K562 (cell line): Measurements from ENCODE around the gene TNF. TPM values are rescaled to one million over a fixed set of nuclear protein-coding genes. Genes with fewer than 3 reads are reported as not detected.

Source experiments
- BHLHE40 ChIP-seq: IDR thresholded peaks from 2 replicates; pipeline ENCODE4 v1.6.1; 2011; ENCODE audit warnings: low read length, improper control_type of control experiment
- ETV1 ChIP-seq: fragments of 450-650 bp; conservative IDR thresholded peaks from 2 replicates; pipeline ENCODE4 v1.6.1; 2016; ENCODE audit warnings: missing genetic modification characterization, control low read depth, low read depth, missing compliant biosample characterization
- GABPA ChIP-seq: fragments of 200-800 bp; sonication (Bioruptor generic); conservative IDR thresholded peaks from 2 replicates; pipeline ENCODE4 v1.6.1; 2016; ENCODE audit warnings: low read depth, missing genetic modification characterization, missing compliant biosample characterization
- MAFF ChIP-seq: IDR thresholded peaks from 2 replicates; pipeline ENCODE4 v1.6.1; 2012; ENCODE audit warnings: low read length, improper control_type of control experiment
- SMARCA4 ChIP-seq: fragments of 450-650 bp; IDR thresholded peaks from 2 replicates; pipeline ENCODE4 v1.6.1; 2016
- SMARCE1 ChIP-seq: fragments of 450-650 bp; IDR thresholded peaks from 2 replicates; pipeline ENCODE4 v1.7.1; 2016; ENCODE audit warnings: mild to moderate bottlenecking
- TEAD1 ChIP-seq, 2 experiments: fragments of 450-650 bp in 1 of 2; sonication (generic) in 1 of 2; formaldehyde crosslinking; IDR thresholded peaks; 2 replicates each; pipeline versions ENCODE4 v1.4.0 to v1.8.0; 2020 to 2022; ENCODE audit warnings: mild to moderate bottlenecking in 2 of 2, missing genetic modification reagents in 1 of 2
- ZNF431 ChIP-seq: sonication (generic); formaldehyde crosslinking; IDR thresholded peaks from 2 replicates; pipeline ENCODE4 v1.8.0; 2022; ENCODE audit warnings: mild to moderate bottlenecking, missing genetic modification reagents
- ZNF699 ChIP-seq: fragments of 250-450 bp; sonication (Bioruptor Pico); IDR thresholded peaks from 2 replicates; pipeline ENCODE4 v1.8.0; 2021; ENCODE audit warnings: mild to moderate bottlenecking, moderate library complexity; ENCODE audit not compliant: insufficient replicate concordance
- ZNF780A ChIP-seq: fragments of 250-450 bp; sonication (Bioruptor Pico); IDR thresholded peaks from 2 replicates; pipeline ENCODE4 v1.5.0; 2021; ENCODE audit warnings: mild to moderate bottlenecking
- polyA plus RNA-seq, 8 experiments: library from polyadenylated mRNA; depleted of rRNA in 4 of 8; stranded (reverse) in 5 of 8; unstranded in 3 of 8; fragments of >200 nt; fragmentation: Nextera tagmentation in 2 of 8; fragmentation: Illumina TruSeq in 1 of 8; extraction: Ambion mirVana in 2 of 8; extraction: Trizol in 1 of 8; gene quantifications; 2 replicates each; pipeline versions ENCODE4 v1.2.1 to v1.2.3, GENCODE V29; 2011 to 2014; ENCODE audit warnings: inconsistent platforms in 1 of 8, missing spikeins in 1 of 8
- total RNA-seq, 7 experiments: library from RNA; depleted of rRNA in 6 of 7; stranded (reverse); fragments of >200 nt in 6 of 7; fragmentation: Illumina TruSeq in 2 of 7; extraction: Trizol in 2 of 7; gene quantifications; 2 replicates each; pipeline versions ENCODE4 v1.2.1 to v1.2.3, GENCODE V29; 2011 to 2021; ENCODE audit warnings: low replicate concordance in 1 of 7
- TF ChIP-seq, protein P1 (sequence below): sonication (generic); formaldehyde crosslinking; IDR thresholded peaks from 2 replicates; pipeline ENCODE4 v1.8.0; 2022; ENCODE audit warnings: missing genetic modification reagents, mild to moderate bottlenecking, borderline replicate concordance
- TF ChIP-seq, protein P2 (sequence below), 3 experiments: IDR thresholded peaks in 2 of 3; conservative IDR thresholded peaks in 1 of 3; 2 replicates each; pipeline ENCODE4 v1.5.1; 2011 to 2012; ENCODE audit warnings: low read length in 3 of 3, mild to moderate bottlenecking in 3 of 3, control low read depth in 2 of 3, improper control_type of control experiment in 1 of 3, inconsistent platforms in 1 of 3, low read depth in 1 of 3, mixed read lengths in 1 of 3, moderate library complexity in 1 of 3; ENCODE audit not compliant: insufficient read depth in 2 of 3
- TF ChIP-seq, protein P3 (sequence below): fragments of 200-800 bp; sonication (Bioruptor generic); IDR thresholded peaks from 2 replicates; pipeline ENCODE4 v1.6.1; 2017; ENCODE audit warnings: missing genetic modification characterization, missing compliant biosample characterization
- TF ChIP-seq, protein P4 (sequence below): sonication (generic); formaldehyde crosslinking; IDR thresholded peaks from 2 replicates; pipeline ENCODE4 v1.8.0; 2023; ENCODE audit warnings: mild to moderate bottlenecking, missing genetic modification reagents
- TF ChIP-seq, protein P5 (sequence below): fragments of 200-800 bp; sonication (Bioruptor generic); IDR thresholded peaks from 2 replicates; pipeline ENCODE4 v1.6.1; 2017; ENCODE audit warnings: missing genetic modification characterization, missing compliant biosample characterization

Gene TNF
- total and polyA plus RNA-seq, 9 of the 15 experiments (the other 6 are each of a cell fraction or from before 2014, with no cell fraction given) = 0.08 to 0.40 TPM; not detected in 7

DNA sequence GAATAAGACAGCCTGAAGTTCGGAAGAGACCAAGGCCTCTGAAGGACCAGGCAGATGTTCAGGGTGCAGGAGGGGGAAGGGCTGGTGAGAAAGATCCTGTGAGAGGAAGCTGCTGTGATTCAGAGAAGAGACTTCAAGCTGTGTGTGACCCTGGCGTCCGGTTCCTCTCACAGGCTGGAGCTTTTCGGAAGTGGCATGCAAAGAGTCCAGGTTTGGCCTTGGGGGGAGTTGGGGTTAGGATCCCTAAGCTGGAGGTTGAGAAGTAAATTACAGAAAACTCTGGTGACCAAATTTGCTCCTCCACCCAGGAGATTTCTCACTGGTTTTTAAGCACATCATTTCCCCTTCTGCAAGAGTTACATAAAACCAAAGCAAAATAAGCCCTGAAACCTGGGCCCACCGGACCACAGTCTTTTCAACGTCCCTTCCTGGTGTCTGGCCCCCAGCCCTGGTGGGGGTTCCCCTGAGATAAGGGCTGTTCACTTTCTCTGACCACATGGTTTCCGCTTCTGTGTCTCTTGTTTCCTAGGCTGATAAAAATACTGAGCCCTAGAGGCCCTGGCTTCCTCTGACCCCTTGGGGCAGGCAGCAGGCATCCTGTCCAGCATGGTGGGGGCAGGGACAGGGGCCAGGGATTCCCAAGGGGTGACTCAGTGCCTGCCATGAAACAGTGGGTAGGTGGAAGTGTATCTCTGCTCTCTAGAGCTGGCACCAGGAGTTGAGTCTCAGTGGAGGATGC is 15.2 kb upstream of the TNF start (continued):
- TF ChIP-seq, protein P1, sequence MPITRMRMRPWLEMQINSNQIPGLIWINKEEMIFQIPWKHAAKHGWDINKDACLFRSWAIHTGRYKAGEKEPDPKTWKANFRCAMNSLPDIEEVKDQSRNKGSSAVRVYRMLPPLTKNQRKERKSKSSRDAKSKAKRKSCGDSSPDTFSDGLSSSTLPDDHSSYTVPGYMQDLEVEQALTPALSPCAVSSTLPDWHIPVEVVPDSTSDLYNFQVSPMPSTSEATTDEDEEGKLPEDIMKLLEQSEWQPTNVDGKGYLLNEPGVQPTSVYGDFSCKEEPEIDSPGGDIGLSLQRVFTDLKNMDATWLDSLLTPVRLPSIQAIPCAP = no peak
- TF ChIP-seq, protein P2, sequence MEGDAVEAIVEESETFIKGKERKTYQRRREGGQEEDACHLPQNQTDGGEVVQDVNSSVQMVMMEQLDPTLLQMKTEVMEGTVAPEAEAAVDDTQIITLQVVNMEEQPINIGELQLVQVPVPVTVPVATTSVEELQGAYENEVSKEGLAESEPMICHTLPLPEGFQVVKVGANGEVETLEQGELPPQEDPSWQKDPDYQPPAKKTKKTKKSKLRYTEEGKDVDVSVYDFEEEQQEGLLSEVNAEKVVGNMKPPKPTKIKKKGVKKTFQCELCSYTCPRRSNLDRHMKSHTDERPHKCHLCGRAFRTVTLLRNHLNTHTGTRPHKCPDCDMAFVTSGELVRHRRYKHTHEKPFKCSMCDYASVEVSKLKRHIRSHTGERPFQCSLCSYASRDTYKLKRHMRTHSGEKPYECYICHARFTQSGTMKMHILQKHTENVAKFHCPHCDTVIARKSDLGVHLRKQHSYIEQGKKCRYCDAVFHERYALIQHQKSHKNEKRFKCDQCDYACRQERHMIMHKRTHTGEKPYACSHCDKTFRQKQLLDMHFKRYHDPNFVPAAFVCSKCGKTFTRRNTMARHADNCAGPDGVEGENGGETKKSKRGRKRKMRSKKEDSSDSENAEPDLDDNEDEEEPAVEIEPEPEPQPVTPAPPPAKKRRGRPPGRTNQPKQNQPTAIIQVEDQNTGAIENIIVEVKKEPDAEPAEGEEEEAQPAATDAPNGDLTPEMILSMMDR (IDR thresholded peaks at IDR 0.05 in 2 of 3, conservative IDR thresholded peaks at IDR 0.05 in 1 of 3; ENCODE audit: insufficient read depth in 2 of 3, low read depth in 1 of 3, low read length in 3 of 3) = peak in 2 of 3 experiments; percentile 23 to 34; a peak in 2 of 6 replicates
- TF ChIP-seq, protein P3, sequence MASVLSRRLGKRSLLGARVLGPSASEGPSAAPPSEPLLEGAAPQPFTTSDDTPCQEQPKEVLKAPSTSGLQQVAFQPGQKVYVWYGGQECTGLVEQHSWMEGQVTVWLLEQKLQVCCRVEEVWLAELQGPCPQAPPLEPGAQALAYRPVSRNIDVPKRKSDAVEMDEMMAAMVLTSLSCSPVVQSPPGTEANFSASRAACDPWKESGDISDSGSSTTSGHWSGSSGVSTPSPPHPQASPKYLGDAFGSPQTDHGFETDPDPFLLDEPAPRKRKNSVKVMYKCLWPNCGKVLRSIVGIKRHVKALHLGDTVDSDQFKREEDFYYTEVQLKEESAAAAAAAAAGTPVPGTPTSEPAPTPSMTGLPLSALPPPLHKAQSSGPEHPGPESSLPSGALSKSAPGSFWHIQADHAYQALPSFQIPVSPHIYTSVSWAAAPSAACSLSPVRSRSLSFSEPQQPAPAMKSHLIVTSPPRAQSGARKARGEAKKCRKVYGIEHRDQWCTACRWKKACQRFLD (CRISPR knock-in tag) = no peak
- peak; percentile 61 to 77; a peak in 1 of 4 replicates for TF ChIP-seq TEAD1 (CRISPR knock-in tag; IDR thresholded peaks at IDR 0.05)
- TF ChIP-seq SMARCE1 = peak; percentile 73; the same call in 1 of the 2 replicates
- TF ChIP-seq, protein P4, sequence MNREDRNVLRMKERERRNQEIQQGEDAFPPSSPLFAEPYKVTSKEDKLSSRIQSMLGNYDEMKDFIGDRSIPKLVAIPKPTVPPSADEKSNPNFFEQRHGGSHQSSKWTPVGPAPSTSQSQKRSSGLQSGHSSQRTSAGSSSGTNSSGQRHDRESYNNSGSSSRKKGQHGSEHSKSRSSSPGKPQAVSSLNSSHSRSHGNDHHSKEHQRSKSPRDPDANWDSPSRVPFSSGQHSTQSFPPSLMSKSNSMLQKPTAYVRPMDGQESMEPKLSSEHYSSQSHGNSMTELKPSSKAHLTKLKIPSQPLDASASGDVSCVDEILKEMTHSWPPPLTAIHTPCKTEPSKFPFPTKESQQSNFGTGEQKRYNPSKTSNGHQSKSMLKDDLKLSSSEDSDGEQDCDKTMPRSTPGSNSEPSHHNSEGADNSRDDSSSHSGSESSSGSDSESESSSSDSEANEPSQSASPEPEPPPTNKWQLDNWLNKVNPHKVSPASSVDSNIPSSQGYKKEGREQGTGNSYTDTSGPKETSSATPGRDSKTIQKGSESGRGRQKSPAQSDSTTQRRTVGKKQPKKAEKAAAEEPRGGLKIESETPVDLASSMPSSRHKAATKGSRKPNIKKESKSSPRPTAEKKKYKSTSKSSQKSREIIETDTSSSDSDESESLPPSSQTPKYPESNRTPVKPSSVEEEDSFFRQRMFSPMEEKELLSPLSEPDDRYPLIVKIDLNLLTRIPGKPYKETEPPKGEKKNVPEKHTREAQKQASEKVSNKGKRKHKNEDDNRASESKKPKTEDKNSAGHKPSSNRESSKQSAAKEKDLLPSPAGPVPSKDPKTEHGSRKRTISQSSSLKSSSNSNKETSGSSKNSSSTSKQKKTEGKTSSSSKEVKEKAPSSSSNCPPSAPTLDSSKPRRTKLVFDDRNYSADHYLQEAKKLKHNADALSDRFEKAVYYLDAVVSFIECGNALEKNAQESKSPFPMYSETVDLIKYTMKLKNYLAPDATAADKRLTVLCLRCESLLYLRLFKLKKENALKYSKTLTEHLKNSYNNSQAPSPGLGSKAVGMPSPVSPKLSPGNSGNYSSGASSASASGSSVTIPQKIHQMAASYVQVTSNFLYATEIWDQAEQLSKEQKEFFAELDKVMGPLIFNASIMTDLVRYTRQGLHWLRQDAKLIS (CRISPR knock-in tag) = 0 out of 2 replicates have a peak, but pooled peaks have one; percentile 12
- TF ChIP-seq MAFF = no peak
- TF ChIP-seq BHLHE40 = peak; percentile 75
- TF ChIP-seq GABPA (tag) = peak; percentile 81
- TF ChIP-seq ETV1 (tag) = peak; percentile 94
- TF ChIP-seq ZNF431 (CRISPR knock-in tag) = 0 out of 2 replicates have a peak, but pooled peaks have one; percentile 26
- no peak for TF ChIP-seq ZNF699 (CRISPR knock-in tag)
- no peak for TF ChIP-seq ZNF780A (CRISPR knock-in tag)
- TF ChIP-seq, protein P5, sequence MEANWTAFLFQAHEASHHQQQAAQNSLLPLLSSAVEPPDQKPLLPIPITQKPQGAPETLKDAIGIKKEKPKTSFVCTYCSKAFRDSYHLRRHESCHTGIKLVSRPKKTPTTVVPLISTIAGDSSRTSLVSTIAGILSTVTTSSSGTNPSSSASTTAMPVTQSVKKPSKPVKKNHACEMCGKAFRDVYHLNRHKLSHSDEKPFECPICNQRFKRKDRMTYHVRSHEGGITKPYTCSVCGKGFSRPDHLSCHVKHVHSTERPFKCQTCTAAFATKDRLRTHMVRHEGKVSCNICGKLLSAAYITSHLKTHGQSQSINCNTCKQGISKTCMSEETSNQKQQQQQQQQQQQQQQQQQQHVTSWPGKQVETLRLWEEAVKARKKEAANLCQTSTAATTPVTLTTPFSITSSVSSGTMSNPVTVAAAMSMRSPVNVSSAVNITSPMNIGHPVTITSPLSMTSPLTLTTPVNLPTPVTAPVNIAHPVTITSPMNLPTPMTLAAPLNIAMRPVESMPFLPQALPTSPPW (CRISPR knock-in tag) = peak; percentile 79
- TF ChIP-seq SMARCA4 = peak; percentile 59
